Astrocyte (in vitro differentiated cells and primary cell): ENCODE data around the gene NT5E. TPM values are rescaled to one million over a fixed set of nuclear protein-coding genes. Genes with fewer than 3 reads are reported as not detected.

Experiments
- DNase-seq: peaks from one replicate; pipeline ENCODE4 v3.0.0-alpha.2; 2010; ENCODE audit warnings: low read depth
- FAIRE-seq: peaks from 2 replicates; lab custom pipeline; 2011; peaks lifted over from hg19 to GRCh38; lab: Jason Lieb, UNC
- H2AFZ ChIP-seq: 2 replicates; pipeline ENCODE4 v1.6.0; 2012; ENCODE audit warnings: low read depth, low read length, inconsistent platforms
- H3K27ac ChIP-seq: 2 replicates; pipeline ENCODE4 v1.5.1; 2011; ENCODE audit warnings: low read depth, low read length, inconsistent platforms
- H3K27me3 ChIP-seq: 2 replicates; pipeline ENCODE4 v1.6.0; 2011; ENCODE audit warnings: low read length, inconsistent platforms; ENCODE audit not compliant: insufficient read depth
- H3K36me3 ChIP-seq: 2 replicates; pipeline ENCODE4 v1.5.1; 2011; ENCODE audit warnings: low read length, inconsistent platforms; ENCODE audit not compliant: insufficient read depth
- H3K4me1 ChIP-seq: 2 replicates; pipeline ENCODE4 v1.5.1; 2011; ENCODE audit warnings: low read length, inconsistent platforms; ENCODE audit not compliant: insufficient read depth
- H3K4me2 ChIP-seq: 2 replicates; pipeline ENCODE4 v1.6.0; 2012; ENCODE audit warnings: low read length, inconsistent platforms
- H3K4me3 ChIP-seq: 2 replicates; pipeline ENCODE4 v1.5.1; 2011; ENCODE audit warnings: low read depth, mild to moderate bottlenecking, low read length, inconsistent platforms; ENCODE audit not compliant: insufficient read depth
- H3K79me2 ChIP-seq: 2 replicates; pipeline ENCODE4 v1.6.0; 2012; ENCODE audit warnings: mild to moderate bottlenecking, low read length, inconsistent platforms; ENCODE audit not compliant: insufficient read depth
- H3K9ac ChIP-seq: 2 replicates; pipeline ENCODE4 v1.6.0; 2012; ENCODE audit warnings: mild to moderate bottlenecking, low read length, inconsistent platforms
- H3K9me3 ChIP-seq: 2 replicates; pipeline ENCODE4 v1.5.1; 2012; ENCODE audit warnings: low read depth, mild to moderate bottlenecking, low read length, inconsistent platforms; ENCODE audit not compliant: insufficient read depth
- H4K20me1 ChIP-seq: 2 replicates; pipeline ENCODE4 v1.6.0; 2012; ENCODE audit warnings: low read length, inconsistent platforms; ENCODE audit not compliant: insufficient read depth
- H3K27ac Mint-ChIP-seq: one replicate; pipeline ENCODE4 v1.8.0; 2021; ENCODE audit warnings: mild to moderate bottlenecking, mixed read lengths; ENCODE audit not compliant: unreplicated experiment
- H3K27me3 Mint-ChIP-seq: one replicate; pipeline ENCODE4 v1.8.0; 2021; ENCODE audit warnings: low read depth, mixed read lengths; ENCODE audit not compliant: unreplicated experiment
- H3K36me3 Mint-ChIP-seq: one replicate; pipeline ENCODE4 v1.8.0; 2021; ENCODE audit warnings: low read depth, mixed read lengths; ENCODE audit not compliant: unreplicated experiment
- H3K4me1 Mint-ChIP-seq: one replicate; pipeline ENCODE4 v1.8.0; 2021; ENCODE audit warnings: low read depth, mixed read lengths; ENCODE audit not compliant: unreplicated experiment
- H3K4me3 Mint-ChIP-seq: one replicate; pipeline ENCODE4 v1.8.0; 2021; ENCODE audit warnings: mild to moderate bottlenecking, moderate library complexity, mixed read lengths; ENCODE audit not compliant: unreplicated experiment
- H3K9me3 Mint-ChIP-seq: one replicate; pipeline ENCODE4 v1.8.0; 2021; ENCODE audit warnings: mild to moderate bottlenecking, mixed read lengths; ENCODE audit not compliant: unreplicated experiment
- CTCF ChIP-seq: IDR thresholded peaks from 2 replicates; pipeline ENCODE4 v1.5.1; 2011; ENCODE audit warnings: low read depth, mild to moderate bottlenecking, inconsistent platforms, low read length, moderate library complexity; ENCODE audit not compliant: insufficient read depth
- EZH2 ChIP-seq: IDR thresholded peaks from 2 replicates; pipeline ENCODE4 v1.6.1; 2012; ENCODE audit warnings: mild to moderate bottlenecking, low read length, inconsistent platforms; ENCODE audit not compliant: insufficient read depth
- total RNA-seq: library from RNA; stranded (reverse); gene quantifications from 2 replicates; pipeline ENCODE4 v1.2.1, GENCODE V29; 2021

The NT5E gene
- total RNA-seq, 1 donor from 2014 or later, result 77.4 TPM

- Histone ChIP-seq H3K27me3 (no peaks in the 10 kb centered on the region), H3K27ac (no peak overlapping the region), H3K9ac (no peak overlapping the region), H3K4me1 (peaks cover 11% of the 10 kb centered on the region), H4K20me1 (no peaks in the 10 kb centered on the region), H3K4me3 (no peak overlapping the region), H3K36me3 (peaks cover 9% of the 10 kb centered on the region), H3K4me2 (no peak overlapping the region), H2AFZ (no peak overlapping the region), H3K79me2 (no peaks in the 10 kb centered on the region), H3K9me3 (no peaks in the 10 kb centered on the region)
- Mint-ChIP-seq H3K4me1 (peaks cover 6% of the 10 kb centered on the region), H3K9me3 (no peaks in the 10 kb centered on the region), H3K27me3 (no peaks in the 10 kb centered on the region), H3K36me3 (peaks cover 32% of the 10 kb centered on the region), H3K4me3 (no peak overlapping the region), H3K27ac (no peak overlapping the region)
- DNase-seq, result no peak
- no peak for TF ChIP-seq CTCF
- no peak for TF ChIP-seq EZH2
- FAIRE-seq, result no peak
These were observed 26.6 kb downstream of the NT5E start for GRCh38 chr6:85476532-85476931.

- no peak for TF ChIP-seq CTCF
- TF ChIP-seq EZH2, result no peak
- H3K79me2 ChIP-seq, result no peaks in the 10 kb centered on the region
- no peak overlapping the region for H3K27ac Mint-ChIP-seq
These were observed 29.3 kb downstream of the NT5E start for GRCh38 chr6:85479208-85479607.

GRCh38 chr6:85482206-85482904, 32.5 kb downstream of the NT5E start:
- no peak overlapping the region for H3K27ac ChIP-seq
- Mint-ChIP-seq H3K36me3 (peaks cover 25% of the 10 kb centered on the region), H3K4me1 (peaks cover 11% of the 10 kb centered on the region), H3K4me3 (no peak overlapping the region), H3K27me3 (no peaks in the 10 kb centered on the region), H3K9me3 (peaks cover 1% of the 10 kb centered on the region), H3K27ac (peak overlapping the region; percentile 43)
- H3K4me2 ChIP-seq, result no peak overlapping the region
- no peak overlapping the region for H3K4me3 ChIP-seq
- no peaks in the 10 kb centered on the region for H3K79me2 ChIP-seq
- H4K20me1 ChIP-seq, result no peaks in the 10 kb centered on the region
- H3K9me3 ChIP-seq, result no peaks in the 10 kb centered on the region
- peaks cover 9% of the 10 kb centered on the region for H3K36me3 ChIP-seq
- H3K27me3 ChIP-seq, result no peaks in the 10 kb centered on the region
- no peak overlapping the region for H3K9ac ChIP-seq
- H2AFZ ChIP-seq, result no peak overlapping the region
- peaks cover 8% of the 10 kb centered on the region for H3K4me1 ChIP-seq
- TF ChIP-seq CTCF (no peak), EZH2 (no peak)
- FAIRE-seq, result no peak
- no peak for DNase-seq

More at GRCh38 chr6:85479208-85479607, 29.3 kb downstream of the NT5E start:
- H3K9me3 Mint-ChIP-seq, result no peaks in the 10 kb centered on the region
- FAIRE-seq (no peak), DNase-seq (no peak)
- no peak overlapping the region for H3K4me3 Mint-ChIP-seq
- no peak overlapping the region for H3K4me3 ChIP-seq
- H2AFZ ChIP-seq, result no peak overlapping the region
- H3K4me1 ChIP-seq, result peaks cover 8% of the 10 kb centered on the region
- H3K9ac ChIP-seq, result no peak overlapping the region
- no peaks in the 10 kb centered on the region for H3K27me3 Mint-ChIP-seq
- peaks cover 39% of the 10 kb centered on the region for H3K36me3 Mint-ChIP-seq
- H3K36me3 ChIP-seq, result peaks cover 6% of the 10 kb centered on the region
- no peak overlapping the region for H3K4me2 ChIP-seq
- no peaks in the 10 kb centered on the region for H4K20me1 ChIP-seq
- H3K4me1 Mint-ChIP-seq, result peaks cover 11% of the 10 kb centered on the region
- no peaks in the 10 kb centered on the region for H3K9me3 ChIP-seq
- H3K27ac ChIP-seq, result no peak overlapping the region
- no peaks in the 10 kb centered on the region for H3K27me3 ChIP-seq
